ENCODE measurements around the gene HHLA2.
"Not testable (repeated sequence)": the region's sequence is repeated elsewhere in the genome, so short reads cannot be mapped to it uniquely, and the experiment has no call there.

HHLA2 gene

DNA sequence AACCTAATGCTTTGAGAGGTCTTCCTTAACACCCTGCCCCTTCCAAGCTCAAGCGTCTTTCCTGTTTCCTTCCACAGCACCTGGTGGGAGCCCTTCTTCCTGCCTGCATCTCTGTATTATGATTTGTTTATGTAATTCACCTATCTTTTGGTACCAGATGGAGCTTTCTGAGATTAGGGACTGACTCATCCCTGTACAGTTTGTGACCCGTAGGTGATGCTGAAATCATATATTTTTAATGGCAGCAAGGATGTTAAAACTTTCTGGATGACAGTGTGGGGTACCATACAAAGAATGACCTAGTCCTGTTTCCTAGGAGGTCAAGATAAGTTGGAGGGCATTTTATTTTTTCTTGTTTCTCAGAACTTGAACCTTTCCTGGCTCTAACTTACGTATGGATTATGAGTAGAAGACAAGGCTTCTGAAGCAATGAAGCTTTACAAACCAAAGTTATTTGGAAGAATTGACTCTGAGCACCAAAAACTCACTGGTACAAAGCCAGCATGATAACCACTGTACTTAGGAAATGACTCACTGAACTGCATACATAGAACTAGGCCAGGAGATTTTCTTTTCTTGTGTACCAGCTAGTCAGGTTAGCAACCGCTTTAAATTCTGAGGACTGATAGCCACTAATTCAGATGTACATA is 46.6 kb downstream of the HHLA2 start:
- ATAC-seq (peak; percentile 87), DNase-seq (no peak)
- H3K4me3 Mint-ChIP-seq, result peak overlapping the region; percentile 22
- no peaks in the 10 kb centered on the region for H3K36me3 Mint-ChIP-seq (ENCODE audit: low read depth)
- no peaks in the 10 kb centered on the region for H3K9me3 Mint-ChIP-seq
- peak overlapping the region; percentile 8 for H3K27ac Mint-ChIP-seq
- peaks cover 26% of the 10 kb centered on the region for H3K4me1 Mint-ChIP-seq
- H3K27me3 Mint-ChIP-seq, result peaks cover 8% of the 10 kb centered on the region

DNA sequence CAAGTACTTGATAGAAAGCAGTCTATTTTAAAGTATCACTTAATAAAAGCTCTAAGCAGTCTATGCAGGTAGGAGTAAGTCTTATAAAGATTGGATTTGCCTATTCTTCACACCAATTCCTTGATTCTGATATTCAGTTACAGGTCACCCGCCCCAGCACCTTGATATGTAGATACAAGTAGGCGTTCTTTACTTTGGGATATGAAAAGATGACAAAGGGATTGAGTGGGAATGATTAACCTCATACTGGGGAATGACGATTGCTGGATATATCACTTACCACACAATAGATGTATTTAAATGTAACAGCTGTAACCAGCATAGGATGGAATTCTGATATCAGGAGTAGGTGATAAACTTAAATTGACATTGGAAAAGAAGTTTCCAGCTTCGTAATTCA is 47.1 kb downstream of the HHLA2 start:
- DNase-seq (no peak), ATAC-seq (no peak)
- Mint-ChIP-seq H3K9me3 (no peaks in the 10 kb centered on the region), H3K36me3 (ENCODE audit: low read depth) (no peaks in the 10 kb centered on the region), H3K4me1 (peaks cover 26% of the 10 kb centered on the region), H3K4me3 (no peak overlapping the region), H3K27ac (no peak overlapping the region), H3K27me3 (peaks cover 9% of the 10 kb centered on the region)

DNA sequence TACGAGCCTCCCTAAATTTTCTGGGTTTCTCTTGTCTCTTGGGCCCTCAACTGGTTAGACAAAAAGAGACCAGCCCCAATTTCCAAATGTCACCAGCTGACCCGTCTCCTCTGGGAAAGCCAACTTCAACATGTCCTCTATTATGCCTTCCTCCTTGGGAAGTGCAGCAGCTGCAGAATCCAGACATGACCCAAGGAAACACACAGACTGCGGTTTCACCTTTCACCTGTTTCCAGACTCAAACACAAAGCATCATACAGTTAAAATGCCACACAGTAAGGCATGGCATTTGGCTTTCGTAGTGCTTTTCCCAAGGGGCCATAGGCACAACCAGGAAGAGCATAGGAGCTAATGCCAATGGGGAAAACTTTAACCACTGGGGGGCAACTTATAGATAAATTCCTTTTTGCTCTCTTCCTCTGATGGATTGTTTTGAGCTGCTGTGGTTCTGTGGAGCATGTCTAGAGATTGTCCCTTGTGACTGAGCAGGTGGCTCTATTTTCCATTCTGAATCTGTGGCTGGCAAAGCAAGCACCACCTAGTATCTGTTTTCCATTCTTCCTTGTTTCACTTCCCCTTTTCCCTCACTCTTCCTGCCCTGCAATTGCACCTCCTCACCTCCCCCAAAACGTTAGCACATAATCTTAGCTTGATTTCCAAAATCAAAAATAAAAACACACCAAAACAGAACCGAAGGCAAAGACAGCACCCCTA is 49.3 kb downstream of the HHLA2 start:
- H3K27me3 Mint-ChIP-seq, result peaks cover 10% of the 10 kb centered on the region
- no peaks in the 10 kb centered on the region for H3K36me3 Mint-ChIP-seq (ENCODE audit: low read depth)
- H3K9me3 Mint-ChIP-seq, result no peaks in the 10 kb centered on the region
- no peak overlapping the region for H3K27ac Mint-ChIP-seq
- DNase-seq (no peak), ATAC-seq (no peak)
- H3K4me1 Mint-ChIP-seq, result peaks cover 21% of the 10 kb centered on the region
- no peak overlapping the region for H3K4me3 Mint-ChIP-seq

DNA sequence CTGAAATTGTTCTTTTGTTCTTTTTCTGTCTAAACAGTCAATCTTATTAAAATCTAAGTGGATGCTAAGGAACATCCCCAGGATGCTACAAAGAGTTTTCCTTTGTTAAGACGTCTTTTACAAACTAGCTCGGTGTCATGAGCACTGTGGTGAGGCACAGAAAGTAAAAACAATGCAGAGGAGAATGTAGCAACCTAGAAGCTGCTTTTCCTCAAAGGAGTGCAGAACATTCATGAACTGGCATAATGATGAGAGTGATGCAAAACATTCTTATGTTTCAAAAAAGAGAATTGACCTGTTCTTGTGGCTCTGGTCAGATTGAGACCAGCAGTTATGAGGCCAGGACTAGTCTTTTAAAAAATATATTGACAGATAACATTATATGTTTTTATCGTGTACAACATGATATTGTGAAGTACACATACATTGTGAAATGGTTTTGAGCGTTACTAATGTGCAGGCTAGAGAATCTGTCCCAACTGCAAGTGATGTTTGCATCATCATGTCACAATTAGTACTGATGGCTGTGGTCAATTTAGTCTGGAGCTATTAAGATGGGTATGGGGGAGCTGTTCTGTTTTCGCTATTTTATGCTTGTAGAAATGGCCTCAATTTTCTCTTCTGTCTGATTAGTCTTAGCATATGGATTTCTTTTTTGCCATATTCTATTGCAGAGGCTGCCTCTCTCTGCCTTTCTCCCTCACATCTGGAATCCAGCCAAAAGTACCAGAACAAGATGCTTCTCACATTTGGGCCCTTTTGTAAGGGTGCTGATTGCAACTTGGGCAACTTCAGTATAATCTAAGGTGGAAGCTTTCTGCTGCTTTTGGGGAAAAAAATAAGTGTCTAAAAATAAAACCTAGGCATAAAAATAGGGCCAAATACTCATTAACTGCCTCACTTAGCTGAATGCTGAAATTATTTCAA is 50.2 kb downstream of the HHLA2 start:
- peaks cover 10% of the 10 kb centered on the region for H3K27me3 Mint-ChIP-seq
- H3K4me1 Mint-ChIP-seq, result peaks cover 21% of the 10 kb centered on the region
- no peak for ATAC-seq
- no peak for DNase-seq
- no peaks in the 10 kb centered on the region for H3K9me3 Mint-ChIP-seq
- H3K4me3 Mint-ChIP-seq, result no peak overlapping the region
- H3K36me3 Mint-ChIP-seq (ENCODE audit: low read depth), result no peaks in the 10 kb centered on the region
- no peak overlapping the region for H3K27ac Mint-ChIP-seq

DNA sequence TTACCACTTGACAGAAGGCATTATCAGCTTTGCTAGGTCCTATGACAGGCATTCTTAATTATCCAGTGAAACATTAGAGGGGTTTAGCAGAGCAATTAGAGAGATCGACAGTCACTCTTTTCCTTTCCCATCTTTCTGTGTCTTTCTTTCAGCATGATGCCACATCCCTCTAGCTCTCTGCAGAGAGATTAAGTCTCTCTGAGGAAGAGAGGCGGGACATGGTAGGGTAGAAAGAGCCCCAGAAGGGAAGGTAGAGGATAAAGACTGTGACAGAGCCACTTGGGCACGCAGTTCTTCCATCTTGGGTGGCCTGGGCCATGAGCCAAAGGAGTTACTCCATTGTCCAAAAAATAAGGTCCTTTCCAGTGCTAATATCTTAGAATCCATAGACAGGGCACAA is 55.8 kb downstream of the HHLA2 start:
- Mint-ChIP-seq H3K27me3 (peaks cover 5% of the 10 kb centered on the region), H3K4me1 (no peaks in the 10 kb centered on the region), H3K36me3 (ENCODE audit: low read depth) (no peaks in the 10 kb centered on the region), H3K4me3 (no peak overlapping the region), H3K9me3 (no peaks in the 10 kb centered on the region), H3K27ac (no peak overlapping the region)
- ATAC-seq (no peak), DNase-seq (no peak)

DNA sequence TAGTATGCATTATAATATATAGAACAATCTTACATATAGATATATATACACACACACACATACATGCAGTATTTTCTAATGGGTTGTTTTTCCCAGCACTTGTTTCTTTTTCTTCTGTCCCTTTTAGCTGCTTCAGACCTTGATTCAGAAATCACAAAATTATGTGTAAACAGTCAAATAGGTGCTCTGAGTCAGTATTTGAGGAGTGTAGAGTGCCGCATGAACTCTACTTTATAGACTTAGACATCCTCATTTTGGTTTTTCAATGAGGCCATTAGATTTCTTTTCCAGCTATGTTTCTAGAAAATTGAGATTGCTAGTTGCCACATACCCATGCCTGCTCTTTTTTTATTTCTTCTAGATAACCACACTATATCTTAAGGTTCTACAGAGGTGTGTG is 58.2 kb downstream of the HHLA2 start:
- Mint-ChIP-seq H3K36me3 (ENCODE audit: low read depth) (no peaks in the 10 kb centered on the region), H3K4me1 (no peaks in the 10 kb centered on the region), H3K9me3 (no peaks in the 10 kb centered on the region), H3K27ac (no peak overlapping the region), H3K4me3 (no peak overlapping the region), H3K27me3 (peaks cover under 1% of the 10 kb centered on the region)
- ATAC-seq (no peak), DNase-seq (no peak)

DNA sequence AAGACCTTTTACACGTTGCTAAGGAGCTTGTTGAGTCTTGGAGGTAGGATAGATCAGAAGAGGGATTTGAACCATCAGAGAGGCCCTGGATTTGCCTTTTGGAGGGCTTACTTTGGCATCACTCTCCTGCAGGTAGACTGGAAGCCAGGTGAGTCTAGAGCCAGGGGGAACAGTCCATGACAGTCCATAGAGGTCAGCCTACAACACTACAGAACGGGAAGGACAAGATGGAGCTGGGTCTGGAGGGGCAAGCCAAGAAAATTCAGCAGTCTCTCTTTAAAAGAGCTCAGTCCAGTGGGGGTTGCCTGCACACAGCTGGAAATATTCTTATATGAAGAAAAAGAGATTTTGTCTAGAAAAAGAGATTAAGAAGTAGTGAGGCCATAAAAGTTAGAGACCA is 60.7 kb downstream of the HHLA2 start:
- H3K27ac Mint-ChIP-seq, result no peak overlapping the region
- no peaks in the 10 kb centered on the region for H3K27me3 Mint-ChIP-seq
- no peaks in the 10 kb centered on the region for H3K9me3 Mint-ChIP-seq
- H3K4me3 Mint-ChIP-seq, result no peak overlapping the region
- DNase-seq (no peak), ATAC-seq (no peak)
- H3K36me3 Mint-ChIP-seq (ENCODE audit: low read depth), result no peaks in the 10 kb centered on the region
- no peaks in the 10 kb centered on the region for H3K4me1 Mint-ChIP-seq

DNA sequence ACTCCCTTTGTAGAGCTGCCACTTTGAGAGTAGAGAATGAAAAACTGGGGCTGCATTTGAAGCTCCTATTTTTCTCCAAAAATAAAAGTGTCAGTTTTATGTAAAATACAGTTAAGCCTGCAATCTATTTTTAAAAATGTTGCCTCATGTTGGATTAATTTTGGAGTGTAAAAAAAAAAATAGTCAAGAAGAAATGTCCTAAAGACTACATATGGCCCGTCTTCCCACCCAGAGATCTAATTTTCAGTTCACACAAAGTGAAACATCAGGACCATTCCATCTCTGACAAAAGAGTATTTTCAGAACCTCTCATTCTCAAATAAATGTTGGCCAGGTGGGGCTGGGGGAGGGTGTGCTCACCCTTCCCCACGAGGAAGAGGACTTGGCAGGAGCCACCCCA is 62.7 kb downstream of the HHLA2 start:
- H3K4me3 Mint-ChIP-seq, result no peak overlapping the region
- ATAC-seq (no peak), DNase-seq (no peak)
- H3K36me3 Mint-ChIP-seq (ENCODE audit: low read depth), result no peaks in the 10 kb centered on the region
- no peaks in the 10 kb centered on the region for H3K4me1 Mint-ChIP-seq
- H3K9me3 Mint-ChIP-seq, result no peaks in the 10 kb centered on the region
- H3K27ac Mint-ChIP-seq, result no peak overlapping the region
- H3K27me3 Mint-ChIP-seq, result no peaks in the 10 kb centered on the region

DNA sequence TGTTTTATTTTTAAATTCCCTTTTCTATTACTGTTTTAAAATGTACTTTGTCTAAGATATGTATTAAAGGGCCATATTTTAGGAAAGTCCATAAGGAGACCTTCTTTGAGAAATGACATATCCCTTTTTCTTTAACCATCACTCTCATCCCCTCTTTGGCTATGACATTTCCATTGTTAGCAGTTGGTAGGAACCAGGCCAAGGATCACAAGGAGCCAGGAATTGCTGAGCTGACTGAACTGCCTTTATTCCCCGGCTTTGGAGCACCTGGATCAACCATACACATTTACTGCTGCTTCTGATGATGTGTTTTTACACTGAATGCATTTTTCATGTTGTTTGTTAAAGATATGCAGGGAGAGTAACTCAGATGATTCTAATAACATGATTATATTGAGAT is 79.7 kb downstream of the HHLA2 start:
- H3K9me3 Mint-ChIP-seq, result no peaks in the 10 kb centered on the region
- H3K4me3 Mint-ChIP-seq, result no peak overlapping the region
- ATAC-seq (no peak), DNase-seq (no peak)
- H3K27me3 Mint-ChIP-seq, result no peaks in the 10 kb centered on the region
- no peaks in the 10 kb centered on the region for H3K36me3 Mint-ChIP-seq (ENCODE audit: low read depth)
- H3K27ac Mint-ChIP-seq, result no peak overlapping the region
- no peaks in the 10 kb centered on the region for H3K4me1 Mint-ChIP-seq

DNA sequence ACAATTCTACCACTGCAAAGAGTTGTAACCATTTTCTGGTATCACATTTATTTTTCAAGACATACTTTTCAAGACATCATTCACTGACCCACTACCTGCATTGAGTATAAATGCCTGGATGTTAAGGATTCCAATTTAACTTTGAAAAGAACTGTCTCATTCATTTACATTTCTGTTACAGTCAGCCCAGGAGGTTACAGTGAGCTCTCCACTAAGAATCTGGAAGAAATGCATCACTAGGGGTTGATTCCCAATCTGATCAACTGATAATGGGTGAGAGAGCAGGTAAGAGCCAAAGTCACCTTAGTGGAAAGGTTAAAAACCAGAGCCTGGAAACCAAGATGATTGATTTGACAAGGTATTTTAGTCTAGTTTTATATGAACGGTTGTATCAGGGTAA is 81.0 kb downstream of the HHLA2 start:
- no peaks in the 10 kb centered on the region for H3K9me3 Mint-ChIP-seq
- no peak overlapping the region for H3K27ac Mint-ChIP-seq

DNA sequence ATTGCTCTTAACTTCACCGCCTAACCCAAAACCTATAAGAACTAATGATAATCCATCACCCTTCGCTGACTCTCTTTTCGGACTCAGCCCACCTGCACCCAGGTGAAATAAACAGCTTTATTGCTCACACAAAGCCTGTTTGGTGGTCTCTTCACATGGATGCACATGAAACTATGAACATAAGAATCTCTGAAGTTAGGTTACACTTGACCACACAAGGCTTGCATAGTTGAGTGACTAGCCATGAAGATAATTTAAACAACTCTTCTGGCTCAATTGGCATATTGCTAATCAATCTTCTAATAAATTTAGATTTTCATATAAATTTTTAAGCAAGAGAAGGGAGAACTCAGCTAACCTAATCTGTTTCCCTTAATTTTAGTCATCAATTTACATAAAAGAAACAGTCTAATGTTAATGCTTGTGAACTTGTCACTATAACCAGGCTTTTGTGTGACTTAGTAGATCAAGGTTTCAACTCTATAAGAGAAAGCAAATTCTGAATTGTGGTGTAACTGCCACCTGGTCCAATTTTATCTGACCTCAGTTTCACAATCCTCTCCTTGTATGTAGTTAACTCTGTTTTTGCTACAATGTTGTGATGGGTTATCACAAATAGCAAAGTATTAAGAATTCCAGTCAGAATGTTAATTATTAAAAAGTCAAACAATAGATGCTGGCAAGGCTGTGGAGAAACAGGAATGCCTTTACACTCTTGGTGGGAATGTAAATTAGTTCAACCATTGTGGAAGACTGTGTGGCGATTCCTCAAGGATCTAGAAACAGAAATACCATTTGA is 82.0 kb downstream of the HHLA2 start:
- H3K27ac Mint-ChIP-seq, result no peak overlapping the region
- no peaks in the 10 kb centered on the region for H3K27me3 Mint-ChIP-seq
- DNase-seq (no peak), ATAC-seq (no peak)
- H3K4me3 Mint-ChIP-seq, result no peak overlapping the region
- peaks cover 3% of the 10 kb centered on the region for H3K4me1 Mint-ChIP-seq
- H3K9me3 Mint-ChIP-seq, result no peaks in the 10 kb centered on the region
- H3K36me3 Mint-ChIP-seq (ENCODE audit: low read depth), result no peaks in the 10 kb centered on the region

More for the DNA sequence above, 81.0 kb downstream of the HHLA2 start:
- DNase-seq (no peak), ATAC-seq (no peak)
- Mint-ChIP-seq H3K4me3 (no peak overlapping the region), H3K36me3 (ENCODE audit: low read depth) (no peaks in the 10 kb centered on the region), H3K4me1 (peaks cover 3% of the 10 kb centered on the region), H3K27me3 (no peaks in the 10 kb centered on the region)

DNA sequence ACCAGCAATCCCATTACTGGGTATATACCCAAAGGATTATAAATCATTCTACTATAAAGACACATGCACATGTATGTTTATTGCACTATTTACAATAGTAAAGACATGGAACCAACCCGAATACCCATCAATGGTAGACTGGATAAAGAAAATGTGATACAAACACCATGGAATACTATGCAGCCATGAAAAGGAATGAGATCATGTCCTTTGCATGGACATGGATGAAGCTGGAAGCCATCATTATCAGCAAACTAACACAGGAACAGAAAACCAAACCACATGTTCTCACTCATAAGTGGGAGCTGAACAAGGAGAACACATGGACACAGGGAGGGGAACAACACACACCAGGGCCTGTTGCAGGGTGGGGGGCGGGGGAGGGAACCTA is 82.6 kb downstream of the HHLA2 start:
- H3K27ac Mint-ChIP-seq; ATAC-seq; H3K9me3 Mint-ChIP-seq; H3K36me3 Mint-ChIP-seq (ENCODE audit: low read depth); DNase-seq; H3K4me1 Mint-ChIP-seq; H3K4me3 Mint-ChIP-seq; H3K27me3 Mint-ChIP-seq: not testable (repeated sequence)

DNA sequence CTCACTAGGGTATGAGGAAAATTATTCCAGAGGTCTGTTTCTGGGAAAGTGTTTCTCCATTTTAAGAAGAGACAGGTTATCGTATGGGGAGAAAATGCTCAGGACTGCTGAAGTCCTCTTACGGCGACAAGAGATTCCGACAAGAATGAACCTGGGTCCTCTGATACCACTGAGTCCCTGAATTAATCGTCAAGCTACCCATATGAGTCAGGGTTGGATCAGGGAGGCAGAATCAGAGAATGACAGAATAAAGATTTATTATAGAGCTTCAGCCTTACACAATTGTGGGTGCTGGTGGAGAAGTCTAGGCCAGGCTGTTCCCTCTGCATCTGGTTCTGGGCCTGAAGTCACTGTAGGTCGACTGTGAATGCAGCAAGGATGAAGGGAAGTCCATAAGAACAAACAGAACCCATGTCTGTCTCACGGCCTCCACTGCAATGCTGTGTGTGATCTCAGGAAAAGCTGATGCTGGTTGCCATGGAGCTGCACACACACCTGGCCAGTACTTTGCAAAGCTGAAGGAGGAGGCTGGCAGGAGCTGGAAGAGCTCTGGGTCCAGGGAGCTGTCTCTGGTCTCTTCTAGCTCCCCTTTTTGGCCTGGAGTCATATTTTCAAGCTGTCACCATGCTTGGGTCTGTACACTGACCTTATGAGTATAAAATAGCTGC is 83.9 kb downstream of the HHLA2 start:
- Mint-ChIP-seq H3K4me1 (peaks cover 3% of the 10 kb centered on the region), H3K27ac (no peak overlapping the region), H3K4me3 (no peak overlapping the region), H3K9me3 (no peaks in the 10 kb centered on the region), H3K36me3 (ENCODE audit: low read depth) (no peaks in the 10 kb centered on the region), H3K27me3 (no peaks in the 10 kb centered on the region)
- ATAC-seq (no peak), DNase-seq (no peak)

All from activated naive CD8-positive, alpha-beta T cell treated with anti-CD3 and anti-CD28 coated beads, Interleukin-2, amount 50 U/mL, for 24 hours (primary cell).